Fibroblast of the aortic adventitia (primary cell): ENCODE measurements around the gene CPA2. TPM values are rescaled to one million over a fixed set of nuclear protein-coding genes. Genes with fewer than 3 reads are reported as not detected.
"Not testable (repeated sequence)": the region's sequence is repeated elsewhere in the genome, so short reads cannot be mapped to it uniquely, and the experiment has no call there.

Experiments used
- DNase-seq: peaks from one replicate; pipeline ENCODE4 v3.0.0-alpha.2; 2010; ENCODE audit warnings: low read depth
- H3K4me3 ChIP-seq: 2 replicates; pipeline ENCODE4 v1.5.1; 2011; ENCODE audit warnings: low read depth, mild to moderate bottlenecking, control low read depth, low read length, moderate library complexity
- CTCF ChIP-seq: IDR thresholded peaks from 2 replicates; pipeline ENCODE4 v1.5.1; 2011; ENCODE audit warnings: mild to moderate bottlenecking, low read length, control low read depth, inconsistent platforms; ENCODE audit not compliant: insufficient read depth
- total RNA-seq: library from RNA; depleted of rRNA; stranded (reverse); fragments of >200 nt; gene quantifications from 2 replicates; pipeline ENCODE4 v1.2.3, GENCODE V29; 2012; ENCODE audit warnings: low replicate concordance

CPA2 gene
- total RNA-seq, 1 donor = not detected

- DNase-seq = no peak
- TF ChIP-seq CTCF = no peak
- no peak overlapping the region for H3K4me3 ChIP-seq
These were observed 47.6 kb downstream of the CPA2 start for GRCh38 chr7:130314305-130314704.

GRCh38 chr7:130319541-130319940 lies 52.9 kb downstream of the CPA2 start:
- TF ChIP-seq CTCF = no peak
- H3K4me3 ChIP-seq = no peak overlapping the region
- DNase-seq = no peak

GRCh38 chr7:130321542-130322229 lies 55.0 kb downstream of the CPA2 start:
- not testable (repeated sequence) for H3K4me3 ChIP-seq, DNase-seq

GRCh38 chr7:130322615-130323014 lies 56.0 kb downstream of the CPA2 start:
- H3K4me3 ChIP-seq = no peak overlapping the region
- DNase-seq = no peak
- no peak for TF ChIP-seq CTCF

GRCh38 chr7:130324306-130324943 lies 57.8 kb downstream of the CPA2 start:
- TF ChIP-seq CTCF = no peak
- no peak for DNase-seq
- H3K4me3 ChIP-seq = no peak overlapping the region

- no peak for DNase-seq
- H3K4me3 ChIP-seq = no peak overlapping the region
- no peak for TF ChIP-seq CTCF
These were observed 63.0 kb downstream of the CPA2 start for GRCh38 chr7:130329681-130330080.

GRCh38 chr7:130332259-130333053 lies 65.8 kb downstream of the CPA2 start:
- no peak for TF ChIP-seq CTCF
- no peak for DNase-seq

More at GRCh38 chr7:130332259-130333053, 65.8 kb downstream of the CPA2 start:
- no peak overlapping the region for H3K4me3 ChIP-seq
